NCI-H187 (cell line): Measurements from ENCODE around the gene TMPRSS9.
"Not testable (repeated sequence)": the region's sequence is repeated elsewhere in the genome, so short reads cannot be mapped to it uniquely, and the experiment has no call there.

ENCODE experiments used
- DNase-seq, 2 experiments: peaks; one replicate each; lab custom pipeline; 2025; lab: John Stamatoyannopoulos, UW

Gene TMPRSS9

GRCh38 chr19:2436384-2436783 lies 76.3 kb downstream of the TMPRSS9 start:
- DNase-seq, result no peak

GRCh38 chr19:2436926-2437325 lies 76.9 kb downstream of the TMPRSS9 start:
- DNase-seq, result no peak

GRCh38 chr19:2438178-2438577 lies 78.1 kb downstream of the TMPRSS9 start:
- no peak for DNase-seq

GRCh38 chr19:2440515-2440914 lies 80.5 kb downstream of the TMPRSS9 start:
- DNase-seq, result no peak

- no peak for DNase-seq
Measured at GRCh38 chr19:2441096-2441752, 81.2 kb downstream of the TMPRSS9 start.

- DNase-seq, result no peak
Measured at GRCh38 chr19:2443116-2443784, 83.2 kb downstream of the TMPRSS9 start.

- DNase-seq, result no peak
Measured at GRCh38 chr19:2443785-2444182, 83.7 kb downstream of the TMPRSS9 start.

- no peak for DNase-seq
Measured at GRCh38 chr19:2444251-2445002, 84.4 kb downstream of the TMPRSS9 start.

- peak; percentile 5 to 23 for DNase-seq
Measured at GRCh38 chr19:2446381-2446780, 86.3 kb downstream of the TMPRSS9 start.

- no peak for DNase-seq
Measured at GRCh38 chr19:2449019-2449418, 89.0 kb downstream of the TMPRSS9 start.

- DNase-seq, result no peak
Measured at GRCh38 chr19:2451138-2451537, 91.1 kb downstream of the TMPRSS9 start.

- no peak for DNase-seq
Measured at GRCh38 chr19:2451741-2452140, 91.7 kb downstream of the TMPRSS9 start.

GRCh38 chr19:2453431-2454025 lies 93.5 kb downstream of the TMPRSS9 start:
- no peak for DNase-seq

GRCh38 chr19:2454199-2454961 lies 94.3 kb downstream of the TMPRSS9 start:
- DNase-seq, result no peak

GRCh38 chr19:2454962-2455850 lies 95.1 kb downstream of the TMPRSS9 start:
- DNase-seq, result no peak

GRCh38 chr19:2455851-2456570 lies 95.9 kb downstream of the TMPRSS9 start:
- no peak for DNase-seq

- DNase-seq, result no peak
Measured at GRCh38 chr19:2457394-2458037, 97.5 kb downstream of the TMPRSS9 start.

GRCh38 chr19:2458054-2458453 lies 98.0 kb downstream of the TMPRSS9 start:
- DNase-seq, result no peak

- not testable (repeated sequence) for DNase-seq
Measured at GRCh38 chr19:2458776-2459175, 98.7 kb downstream of the TMPRSS9 start.

- no peak for DNase-seq
Measured at GRCh38 chr19:2460245-2460644, 100.2 kb downstream of the TMPRSS9 start.
